Epithelial cell of esophagus (primary cell): ENCODE measurements around the gene FAM171A1.
"Not testable (repeated sequence)": the region's sequence is repeated elsewhere in the genome, so short reads cannot be mapped to it uniquely, and the experiment has no call there.

Experiments
- DNase-seq: peaks from one replicate; pipeline ENCODE4 v3.0.0; 2010; ENCODE audit warnings: low read depth
- H3K4me3 ChIP-seq: 2 replicates; pipeline ENCODE4 v1.5.1; 2011; ENCODE audit warnings: mild to moderate bottlenecking, low read length, control low read depth
- TF ChIP-seq, protein P1 (sequence below): IDR thresholded peaks from 2 replicates; pipeline ENCODE4 v1.5.1; 2011; ENCODE audit warnings: low read depth, mild to moderate bottlenecking, low read length, control low read depth, inconsistent platforms; ENCODE audit not compliant: insufficient read depth; ENCODE audit errors: missing control alignments

FAM171A1 gene

DNA sequence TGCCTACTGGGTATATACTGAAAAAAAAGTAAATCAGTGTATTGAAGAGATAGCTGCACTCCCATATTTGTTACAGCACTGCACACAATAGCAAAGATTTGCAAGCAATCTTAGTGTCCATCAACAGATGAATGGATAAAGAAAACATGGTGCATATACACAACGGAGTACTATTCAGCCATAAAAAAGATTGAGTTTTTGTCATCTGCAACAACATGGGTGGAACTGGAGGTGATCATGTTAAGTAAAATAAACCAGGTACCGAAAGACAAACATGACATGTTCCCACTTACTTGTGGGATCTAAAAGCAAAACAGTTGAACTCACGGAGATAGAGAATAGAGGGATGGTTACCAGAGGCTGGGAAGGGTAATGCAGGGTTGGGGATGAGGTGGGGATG, 34.2 kb upstream of the FAM171A1 start:
- TF ChIP-seq, protein P1, sequence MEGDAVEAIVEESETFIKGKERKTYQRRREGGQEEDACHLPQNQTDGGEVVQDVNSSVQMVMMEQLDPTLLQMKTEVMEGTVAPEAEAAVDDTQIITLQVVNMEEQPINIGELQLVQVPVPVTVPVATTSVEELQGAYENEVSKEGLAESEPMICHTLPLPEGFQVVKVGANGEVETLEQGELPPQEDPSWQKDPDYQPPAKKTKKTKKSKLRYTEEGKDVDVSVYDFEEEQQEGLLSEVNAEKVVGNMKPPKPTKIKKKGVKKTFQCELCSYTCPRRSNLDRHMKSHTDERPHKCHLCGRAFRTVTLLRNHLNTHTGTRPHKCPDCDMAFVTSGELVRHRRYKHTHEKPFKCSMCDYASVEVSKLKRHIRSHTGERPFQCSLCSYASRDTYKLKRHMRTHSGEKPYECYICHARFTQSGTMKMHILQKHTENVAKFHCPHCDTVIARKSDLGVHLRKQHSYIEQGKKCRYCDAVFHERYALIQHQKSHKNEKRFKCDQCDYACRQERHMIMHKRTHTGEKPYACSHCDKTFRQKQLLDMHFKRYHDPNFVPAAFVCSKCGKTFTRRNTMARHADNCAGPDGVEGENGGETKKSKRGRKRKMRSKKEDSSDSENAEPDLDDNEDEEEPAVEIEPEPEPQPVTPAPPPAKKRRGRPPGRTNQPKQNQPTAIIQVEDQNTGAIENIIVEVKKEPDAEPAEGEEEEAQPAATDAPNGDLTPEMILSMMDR = no peak
- DNase-seq = no peak
- no peak overlapping the region for H3K4me3 ChIP-seq

DNA sequence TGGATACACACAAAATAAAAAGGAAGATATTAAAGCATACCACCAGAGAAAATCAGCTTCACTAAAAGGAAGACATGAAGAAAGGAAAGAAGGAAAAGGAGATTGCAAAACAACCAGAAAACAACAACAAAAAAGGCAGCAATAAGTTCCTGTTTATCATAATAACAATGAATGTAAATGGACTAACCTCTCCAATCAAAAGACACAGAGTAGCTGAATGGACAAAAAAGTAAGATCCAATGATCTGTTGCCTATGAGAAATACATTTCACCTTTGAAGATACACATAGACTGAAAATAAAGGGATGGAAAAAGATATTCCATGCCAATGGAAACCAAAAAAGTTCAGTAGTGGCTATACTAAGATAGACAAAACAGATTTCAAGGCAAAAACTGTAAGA, 30.3 kb upstream of the FAM171A1 start:
- TF ChIP-seq, protein P1 = no peak
- no peak overlapping the region for H3K4me3 ChIP-seq
- no peak for DNase-seq

DNA sequence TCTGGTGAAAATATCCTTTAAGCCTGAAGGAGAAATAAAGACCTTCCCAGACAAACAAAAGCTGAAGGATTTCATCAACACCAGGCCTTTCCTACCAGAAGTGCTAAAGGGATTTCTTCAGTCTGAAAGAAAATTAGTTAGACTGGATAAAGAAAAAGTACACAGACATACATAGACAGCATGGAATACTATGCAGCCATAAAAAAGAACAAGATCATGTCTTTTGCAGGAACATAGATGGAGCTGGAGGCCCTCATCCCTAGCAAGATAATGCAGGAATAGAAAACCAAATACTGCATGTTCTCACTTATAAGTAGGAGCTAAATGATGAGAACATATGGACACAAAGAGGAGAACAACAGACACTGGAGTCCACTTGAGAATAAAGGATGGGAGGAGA, 29.4 kb upstream of the FAM171A1 start:
- not testable (repeated sequence) for H3K4me3 ChIP-seq, DNase-seq

DNA sequence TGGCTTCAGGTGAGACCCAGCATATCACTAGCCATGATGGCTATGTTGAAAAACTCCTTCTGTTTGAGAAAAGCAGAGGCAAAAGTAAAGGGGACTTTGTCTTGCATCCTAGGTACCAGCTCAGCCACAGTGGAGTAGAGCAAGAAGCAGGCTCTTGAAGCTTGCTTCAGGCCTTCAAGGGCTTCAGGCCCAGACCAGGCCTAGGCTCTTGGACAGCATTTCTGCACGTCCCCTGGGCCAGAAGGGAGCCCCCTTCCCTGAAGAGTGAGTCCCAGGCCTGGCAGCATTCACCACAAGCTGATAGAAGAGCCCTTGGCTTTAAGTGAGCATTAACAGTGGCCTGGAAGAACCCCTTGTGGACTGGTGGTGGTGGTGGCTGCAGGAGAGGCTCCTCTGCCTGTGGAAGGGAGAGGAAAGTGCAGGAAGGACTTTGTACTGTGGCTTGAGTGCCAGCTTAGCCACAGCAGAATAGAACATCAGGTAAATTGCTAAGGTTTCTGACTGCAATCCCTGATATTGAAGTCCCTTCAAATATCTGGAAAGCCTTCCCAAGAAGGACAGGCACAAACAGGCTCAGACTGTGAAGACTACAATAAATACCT, 28.1 kb upstream of the FAM171A1 start:
- no peak overlapping the region for H3K4me3 ChIP-seq
- no peak for DNase-seq
- TF ChIP-seq, protein P1 = no peak

DNA sequence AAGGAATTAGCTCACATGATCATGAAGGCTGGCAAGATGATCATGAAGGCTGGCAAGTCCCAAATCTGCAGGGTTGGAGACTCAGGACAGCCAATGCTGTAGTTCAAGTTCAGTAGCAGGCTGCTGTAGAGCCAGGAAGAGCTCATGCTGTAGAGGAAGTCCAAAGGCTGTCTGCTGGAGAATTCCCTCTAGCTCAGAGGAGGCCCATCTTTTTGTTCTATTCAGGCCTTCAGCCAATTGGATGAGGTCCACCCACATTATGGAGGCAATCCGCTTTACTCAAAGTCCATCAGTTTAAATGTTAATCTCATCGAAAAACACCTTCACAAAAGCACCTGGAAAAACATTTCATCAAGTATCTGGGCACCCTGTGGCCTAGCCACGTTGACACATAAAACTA, 24.8 kb upstream of the FAM171A1 start:
- TF ChIP-seq, protein P1 = no peak
- no peak for DNase-seq
- no peak overlapping the region for H3K4me3 ChIP-seq

DNA sequence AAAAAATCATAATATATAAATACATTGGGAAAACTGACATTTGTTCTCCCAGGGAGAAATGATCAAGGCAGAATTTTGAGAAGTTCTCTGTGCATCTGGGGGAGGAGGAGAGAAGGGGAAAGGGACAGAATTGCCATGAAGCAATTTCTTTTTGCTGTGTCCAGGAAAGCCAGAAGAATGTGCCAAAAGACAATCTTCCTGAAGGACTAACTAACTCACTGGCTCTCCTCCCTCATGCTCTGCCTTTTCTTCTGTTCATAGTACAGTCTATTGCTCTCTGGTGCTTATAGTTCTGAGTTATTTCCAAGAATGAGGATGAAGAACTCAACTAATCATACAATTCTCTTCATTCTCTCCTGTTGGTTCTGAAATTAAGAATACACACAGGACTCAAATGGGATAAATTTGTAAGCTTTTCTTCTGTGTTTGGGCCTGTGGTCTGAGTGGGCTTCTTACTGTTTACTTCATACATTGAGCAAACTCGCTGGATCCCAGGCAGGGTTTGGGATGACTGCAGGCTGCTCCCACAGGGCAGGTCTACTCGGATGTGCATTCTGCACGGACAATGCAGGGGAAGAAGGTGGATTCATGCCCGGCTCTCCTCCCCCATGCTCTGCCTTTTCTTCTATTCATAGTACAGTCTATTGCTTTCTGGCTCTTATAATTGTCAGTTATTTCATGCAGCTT, 22.2 kb upstream of the FAM171A1 start:
- no peak for DNase-seq
- TF ChIP-seq, protein P1 = no peak
- H3K4me3 ChIP-seq = no peak overlapping the region

DNA sequence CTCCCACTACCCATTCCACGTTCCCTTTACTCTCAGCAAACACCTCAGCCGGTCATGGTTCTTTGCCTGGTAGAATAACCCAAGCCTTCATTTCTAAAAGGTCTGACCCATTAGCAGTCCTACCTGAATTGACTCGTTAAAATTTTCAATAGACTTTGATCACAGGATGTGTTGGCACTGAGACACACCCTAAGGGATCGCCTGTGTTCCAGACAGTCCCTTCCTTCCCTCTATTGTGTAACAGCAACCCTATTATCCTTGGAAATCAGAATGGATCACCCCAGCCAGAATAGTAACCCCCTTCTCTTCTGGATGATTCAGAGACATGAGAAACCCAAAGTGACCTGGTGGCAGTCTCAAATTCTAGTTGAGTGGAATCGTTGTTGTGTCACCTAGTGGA, 20.4 kb upstream of the FAM171A1 start:
- DNase-seq = no peak
- no peak overlapping the region for H3K4me3 ChIP-seq
- TF ChIP-seq, protein P1 = no peak

DNA sequence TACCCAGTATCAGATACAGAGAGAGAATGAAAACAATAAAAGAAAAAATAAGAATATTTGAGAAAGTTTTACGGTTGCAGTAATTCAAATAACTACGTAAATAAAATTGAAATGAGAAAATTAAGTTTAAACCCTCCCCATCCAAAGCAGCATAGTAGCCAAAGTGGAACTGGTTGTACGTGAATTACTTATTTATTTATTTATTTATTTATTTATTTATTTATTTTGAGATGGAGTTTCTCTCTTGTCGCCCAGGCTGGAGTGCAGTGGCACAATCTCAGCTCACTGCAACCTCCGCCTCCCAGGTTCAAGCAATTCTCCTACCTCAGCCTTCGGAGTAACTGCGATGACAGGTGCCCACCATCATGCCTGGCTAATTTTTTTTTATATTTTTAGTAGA, 17.1 kb upstream of the FAM171A1 start:
- not testable (repeated sequence) for H3K4me3 ChIP-seq, DNase-seq
